Neuronal stem cell (in vitro differentiated cells): ENCODE data around the gene HABP4.

Source experiments
- DNase-seq: peaks from one replicate; pipeline ENCODE4 v3.0.0-alpha.2; 2013; ENCODE audit warnings: low spot score
- H2AFZ ChIP-seq: one replicate; pipeline ENCODE4 v1.6.1; 2013; ENCODE audit warnings: mild to moderate bottlenecking, low read length, inconsistent platforms
- H2AK5ac ChIP-seq: 2 replicates; pipeline ENCODE4 v1.6.1; 2013; ENCODE audit warnings: low read depth, mild to moderate bottlenecking, inconsistent platforms, low read length, moderate library complexity, mixed read lengths
- H2BK120ac ChIP-seq: 2 replicates; pipeline ENCODE4 v1.6.1; 2013; ENCODE audit warnings: low read depth, mild to moderate bottlenecking, inconsistent platforms, low read length, moderate library complexity, mixed read lengths
- H2BK12ac ChIP-seq: one replicate; pipeline ENCODE4 v1.6.1; 2013; ENCODE audit warnings: low read length, inconsistent platforms
- H2BK15ac ChIP-seq: 2 replicates; pipeline ENCODE4 v1.6.1; 2013; ENCODE audit warnings: mild to moderate bottlenecking, low read length, inconsistent platforms, mixed read lengths
- H2BK5ac ChIP-seq: one replicate; pipeline ENCODE4 v1.6.1; 2013; ENCODE audit warnings: inconsistent platforms, mild to moderate bottlenecking, low read length, moderate library complexity
- H3K14ac ChIP-seq: one replicate; pipeline ENCODE4 v1.6.1; 2013; ENCODE audit warnings: low read length, inconsistent platforms
- H3K18ac ChIP-seq: 2 replicates; pipeline ENCODE4 v1.6.1; 2013; ENCODE audit warnings: low read length, inconsistent platforms
- H3K23ac ChIP-seq: 2 replicates; pipeline ENCODE4 v1.6.1; 2013; ENCODE audit warnings: low read depth, mild to moderate bottlenecking, mixed read lengths, low read length, inconsistent platforms; ENCODE audit not compliant: poor library complexity
- H3K27ac ChIP-seq: replicated peaks from 3 replicates; pipeline ENCODE4 v1.5.1; 2013; ENCODE audit warnings: low read length, inconsistent platforms
- H3K27me3 ChIP-seq, 3 experiments: 2 replicates each; pipeline ENCODE4 v1.6.1; 2013; ENCODE audit warnings: low read length in 3 of 3, mild to moderate bottlenecking in 2 of 3, inconsistent platforms in 1 of 3, low read depth in 1 of 3, mixed read lengths in 1 of 3, moderate library complexity in 1 of 3; ENCODE audit not compliant: control insufficient read depth in 3 of 3, insufficient read depth in 3 of 3
- H3K36me3 ChIP-seq, 2 donors: replicated peaks in 1 of 2; 2 replicates each; pipeline ENCODE4 v1.6.1; 2013; ENCODE audit warnings: low read length in 2 of 2; ENCODE audit not compliant: control insufficient read depth in 2 of 2, insufficient read depth in 2 of 2
- H3K4ac ChIP-seq: 2 replicates; pipeline ENCODE4 v1.6.1; 2013; ENCODE audit warnings: inconsistent platforms, mild to moderate bottlenecking, low read length, moderate library complexity
- H3K4me1 ChIP-seq, 2 donors: 1 replicate in 1 of 2; 2 replicates in 1 of 2; pipeline ENCODE4 v1.6.1; 2013; ENCODE audit warnings: low read length in 2 of 2, low read depth in 1 of 2; ENCODE audit not compliant: control insufficient read depth in 2 of 2, insufficient read depth in 1 of 2
- H3K4me2 ChIP-seq: one replicate; pipeline ENCODE4 v1.6.1; 2013; ENCODE audit warnings: mild to moderate bottlenecking, low read length, inconsistent platforms; ENCODE audit not compliant: insufficient read depth, poor library complexity, severe bottlenecking
- H3K4me3 ChIP-seq, 2 donors: 2 replicates each; pipeline ENCODE4 v1.5.1; 2013; ENCODE audit warnings: low read length in 2 of 2, mild to moderate bottlenecking in 2 of 2, inconsistent platforms in 1 of 2, moderate library complexity in 1 of 2
- H3K79me1 ChIP-seq: one replicate; pipeline ENCODE4 v1.6.1; 2013; ENCODE audit warnings: low read depth, mild to moderate bottlenecking, inconsistent platforms, low read length, moderate library complexity
- H3K9ac ChIP-seq: one replicate; pipeline ENCODE4 v1.6.1; 2013; ENCODE audit warnings: mild to moderate bottlenecking, low read depth, low read length, inconsistent platforms; ENCODE audit not compliant: poor library complexity
- H3K9me3 ChIP-seq, 2 donors: replicated peaks in 1 of 2; 2 replicates each; pipeline versions ENCODE3 to v1.6.1; 2013; ENCODE audit warnings: low read length in 2 of 2, mild to moderate bottlenecking in 2 of 2, inconsistent platforms in 1 of 2, low read depth in 1 of 2, mixed read lengths in 1 of 2, moderate library complexity in 1 of 2; ENCODE audit not compliant: control insufficient read depth in 2 of 2, insufficient read depth in 1 of 2
- H4K8ac ChIP-seq: one replicate; pipeline ENCODE4 v1.6.1; 2013; ENCODE audit warnings: low read depth, mild to moderate bottlenecking, inconsistent platforms, low read length, moderate library complexity
- H4K91ac ChIP-seq: one replicate; pipeline ENCODE4 v1.6.1; 2013; ENCODE audit warnings: low read length, low read depth, mild to moderate bottlenecking, inconsistent platforms; ENCODE audit not compliant: poor library complexity
- WGBS, 2 donors: extraction: QIAGEN DNeasy Blood & Tissue Kit; methylation state at CpG; one replicate each; pipeline ENCODE4 v1.1.7; 2013; ENCODE audit warnings: missing lambda C conversion rate in 2 of 2, mixed read lengths in 1 of 2; ENCODE audit not compliant: insufficient read length in 2 of 2, insufficient replicate concordance in 1 of 2; ENCODE audit errors: extremely low coverage in 2 of 2; 5-methylcytosine and 5-hydroxymethylcytosine counted together

HABP4 gene

DNA sequence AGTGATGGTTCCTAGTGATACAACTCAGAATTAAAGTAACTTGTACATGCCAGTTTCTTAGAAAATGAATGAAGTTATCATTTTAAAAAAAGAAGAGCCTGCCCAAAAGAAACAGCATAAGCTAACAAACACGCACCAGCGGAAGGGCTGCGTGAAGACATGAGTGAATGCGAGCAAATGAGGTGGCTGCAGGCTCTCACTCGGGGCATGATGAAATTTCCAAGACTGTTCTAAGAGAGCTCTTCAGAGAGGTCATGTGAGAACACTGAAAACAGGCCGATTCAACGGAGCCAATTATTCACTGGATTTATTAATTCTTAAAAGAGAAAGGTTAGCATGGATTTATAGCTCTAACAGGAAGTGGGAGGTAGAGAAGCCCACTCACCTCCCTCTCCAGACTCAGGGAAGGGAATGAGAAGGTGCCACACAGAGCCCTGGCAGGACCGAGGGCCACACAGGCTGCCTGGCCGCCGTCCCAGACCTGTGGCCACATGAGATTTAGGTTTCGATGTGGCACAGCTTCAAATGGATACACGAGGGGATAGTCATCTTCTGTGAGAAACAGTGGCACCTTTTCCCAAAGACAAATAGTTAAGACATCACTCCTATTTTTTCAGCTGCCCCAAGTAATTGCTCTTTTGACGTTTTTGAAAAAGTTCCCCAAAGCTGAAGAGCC is 55.5 kb downstream of the HABP4 start:
- Histone ChIP-seq H2AFZ (no peak overlapping the region), H3K4me1 (peaks cover 8 to 9% of the 10 kb centered on the region in 2 donors), H2BK12ac (no peak overlapping the region), H2AK5ac (no peak overlapping the region), H2BK15ac (no peak overlapping the region), H3K23ac (no peak overlapping the region), H3K14ac (no peak overlapping the region), H3K79me1 (peaks cover 2% of the 10 kb centered on the region), H2BK120ac (no peak overlapping the region), H3K9me3 (no peaks in the 10 kb centered on the region), H3K18ac (no peak overlapping the region), H3K4me2 (no peak overlapping the region), H2BK5ac (no peak overlapping the region), H4K8ac (no peak overlapping the region), H3K4me3 (no peak overlapping the region), H4K91ac (no peak overlapping the region), H3K27ac (no peak overlapping the region), H3K27me3 (no peaks in the 10 kb centered on the region), H3K4ac (no peak overlapping the region), H3K9ac (no peak overlapping the region), H3K36me3 (peaks cover 2 to 31% of the 10 kb centered on the region in 2 donors)
- DNase-seq = no peak
- no CpG with 5 or more reads among the region's 13 CpGs for WGBS, 2 donors

DNA sequence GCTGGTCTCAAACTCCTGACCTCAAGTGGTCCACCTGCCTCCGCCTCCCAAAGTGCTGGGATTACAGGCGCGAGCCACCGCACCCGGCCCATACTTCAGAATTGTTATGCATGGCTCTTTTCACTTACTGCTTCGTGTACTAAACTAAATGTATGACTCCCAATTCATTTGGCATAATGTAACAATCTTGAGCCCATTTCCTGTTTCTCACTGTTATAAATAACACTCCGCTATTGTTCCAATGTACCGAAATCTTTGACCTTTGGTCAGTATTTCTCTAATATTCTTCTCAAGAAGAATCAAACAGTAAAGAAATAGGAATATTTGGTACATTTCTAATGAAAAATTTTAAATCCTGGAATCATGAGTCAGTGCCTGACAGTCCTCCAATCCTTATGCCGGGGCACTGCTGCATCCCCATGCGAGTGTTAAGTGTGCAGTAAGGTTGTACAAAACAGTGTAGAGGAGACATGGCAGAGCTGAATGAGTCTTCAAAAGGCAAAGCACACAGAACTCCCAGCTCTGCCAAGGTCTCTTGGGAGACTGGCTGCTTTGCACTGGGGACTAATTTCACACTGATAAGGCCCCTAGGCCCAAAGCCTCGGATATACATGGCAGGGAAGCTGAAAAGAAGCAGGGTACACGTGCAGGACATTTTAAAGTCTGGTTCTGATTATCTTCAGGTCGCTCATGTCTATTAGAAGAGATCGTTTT is 58.4 kb downstream of the HABP4 start:
- H3K18ac ChIP-seq = no peak overlapping the region

DNA sequence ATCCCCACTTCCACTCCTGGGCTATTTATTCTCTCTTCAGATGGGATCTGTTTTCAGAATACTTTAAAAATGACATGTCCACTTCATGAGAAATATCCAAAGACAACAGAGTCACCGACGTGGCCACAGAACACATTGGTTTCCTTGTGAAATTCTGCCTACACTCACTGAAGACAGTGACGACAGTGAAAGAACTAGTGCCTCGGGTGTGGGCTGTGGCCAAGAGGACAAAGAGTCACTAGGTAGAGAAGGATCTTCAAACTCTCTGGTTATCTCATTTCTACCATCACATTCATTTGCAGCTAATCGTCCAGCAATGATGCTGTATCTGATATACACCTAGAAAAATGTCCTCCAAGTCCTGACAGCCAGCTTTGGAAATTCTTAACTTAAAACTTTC is 59.1 kb downstream of the HABP4 start:
- no peak overlapping the region for H3K4me2 ChIP-seq
- no peak overlapping the region for H3K9ac ChIP-seq
- H4K8ac ChIP-seq = no peak overlapping the region
- H3K36me3 ChIP-seq = peaks cover 2 to 49% of the 10 kb centered on the region in 2 donors
- no peaks in the 10 kb centered on the region for H3K27me3 ChIP-seq
- H3K4me1 ChIP-seq = peaks cover 0 to 3% of the 10 kb centered on the region in 2 donors
- H3K18ac ChIP-seq = no peak overlapping the region
- H3K79me1 ChIP-seq = peaks cover 2% of the 10 kb centered on the region
- H2AFZ ChIP-seq = no peak overlapping the region
- H2BK5ac ChIP-seq = no peak overlapping the region
- H2BK15ac ChIP-seq = no peak overlapping the region
- H3K9me3 ChIP-seq = no peaks in the 10 kb centered on the region
- no peak overlapping the region for H2BK120ac ChIP-seq
- no peak overlapping the region for H4K91ac ChIP-seq
- no peak overlapping the region for H3K14ac ChIP-seq
- no peak for DNase-seq
- no peak overlapping the region for H2AK5ac ChIP-seq
- H3K23ac ChIP-seq = no peak overlapping the region
- no peak overlapping the region for H3K4me3 ChIP-seq
- H2BK12ac ChIP-seq = no peak overlapping the region
- no peak overlapping the region for H3K4ac ChIP-seq
- H3K27ac ChIP-seq = no peak overlapping the region
- no CpG with 5 or more reads among the region's 5 CpGs for WGBS, 2 donors

More for the DNA sequence above, 58.4 kb downstream of the HABP4 start:
- Histone ChIP-seq H3K4ac (no peak overlapping the region), H3K9ac (no peak overlapping the region), H4K8ac (no peak overlapping the region), H3K4me1 (peaks cover 0 to 3% of the 10 kb centered on the region in 2 donors), H2BK5ac (no peak overlapping the region), H3K9me3 (no peaks in the 10 kb centered on the region), H2AK5ac (no peak overlapping the region), H4K91ac (no peak overlapping the region), H2AFZ (no peak overlapping the region), H3K36me3 (peaks cover 2 to 47% of the 10 kb centered on the region in 2 donors), H3K27ac (no peak overlapping the region), H3K23ac (no peak overlapping the region), H3K27me3 (no peaks in the 10 kb centered on the region), H3K4me2 (no peak overlapping the region), H2BK12ac (no peak overlapping the region), H3K4me3 (no peak overlapping the region), H2BK120ac (no peak overlapping the region), H2BK15ac (no peak overlapping the region), H3K79me1 (peaks cover 2% of the 10 kb centered on the region), H3K14ac (no peak overlapping the region)
- WGBS, 2 donors = no CpG with 5 or more reads among the region's 14 CpGs
- DNase-seq = no peak

DNA sequence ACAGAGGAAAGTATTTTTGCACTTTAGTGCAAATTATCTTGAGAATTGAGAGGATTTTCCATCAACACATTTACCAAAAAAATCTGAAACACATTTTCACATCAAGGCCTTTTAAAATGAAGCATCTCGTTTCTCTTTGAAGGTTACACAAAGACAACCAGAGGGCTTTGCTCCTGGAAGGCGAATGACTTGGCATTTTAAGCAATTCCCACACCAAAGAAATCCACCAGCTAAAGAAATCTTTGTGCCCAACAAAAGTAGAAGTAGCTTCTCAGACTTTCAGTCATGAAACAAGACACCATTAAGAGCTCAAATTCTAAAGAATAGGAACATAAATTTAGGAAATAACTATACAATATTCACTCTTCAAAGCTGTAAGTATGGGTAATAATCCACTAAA is 59.9 kb downstream of the HABP4 start:
- Histone ChIP-seq H3K9ac (no peak overlapping the region), H2BK120ac (no peak overlapping the region), H4K91ac (no peak overlapping the region), H3K23ac (no peak overlapping the region), H2BK12ac (no peak overlapping the region), H3K4me1 (peaks cover 0 to 3% of the 10 kb centered on the region in 2 donors), H3K27ac (no peak overlapping the region), H3K79me1 (peaks cover 2% of the 10 kb centered on the region), H3K4ac (no peak overlapping the region), H3K27me3 (no peaks in the 10 kb centered on the region), H2AFZ (no peak overlapping the region), H3K9me3 (no peaks in the 10 kb centered on the region), H4K8ac (no peak overlapping the region), H3K36me3 (peaks cover 0 to 53% of the 10 kb centered on the region in 2 donors), H3K18ac (no peak overlapping the region), H2AK5ac (no peak overlapping the region), H3K4me2 (no peak overlapping the region), H3K14ac (no peak overlapping the region), H3K4me3 (no peak overlapping the region), H2BK15ac (no peak overlapping the region), H2BK5ac (no peak overlapping the region)
- DNase-seq = no peak
- no CpG with 5 or more reads among the region's 2 CpGs for WGBS, 2 donors
